GM19238 (cell line): Measurements from ENCODE around the gene AGPAT4.
A peak's percentile ranks its signal among the peaks of the same experiment; 100 is the strongest.

Experiments
- DNase-seq: peaks from one replicate; pipeline ENCODE4 v3.0.0; 2011; ENCODE audit warnings: low spot score; ENCODE audit not compliant: insufficient read length

The AGPAT4 gene

DNA sequence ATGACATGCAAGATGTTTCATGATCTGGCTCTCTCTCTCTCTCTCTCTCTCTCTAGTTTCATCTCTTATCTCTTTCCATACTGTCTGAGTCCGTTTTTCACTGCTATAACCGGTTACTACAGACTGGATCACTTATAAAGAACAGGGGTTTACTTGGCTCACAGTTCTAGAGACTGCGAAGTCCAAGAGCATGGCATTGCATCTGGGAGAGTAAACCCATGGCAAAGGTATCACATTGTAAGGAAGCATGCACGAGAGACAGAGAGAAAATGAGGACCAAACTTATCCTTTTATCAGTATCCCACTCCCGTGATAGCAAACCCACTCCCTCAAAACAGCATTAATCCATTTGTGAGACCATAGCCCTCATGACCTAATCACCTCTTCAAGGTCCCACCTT lies 7.2 kb upstream of the AGPAT4 start:
- DNase-seq, result no peak

- no peak for DNase-seq
Measured at GRCh38 chr6:161279677-161280415, 6.0 kb upstream of the AGPAT4 start.

DNA sequence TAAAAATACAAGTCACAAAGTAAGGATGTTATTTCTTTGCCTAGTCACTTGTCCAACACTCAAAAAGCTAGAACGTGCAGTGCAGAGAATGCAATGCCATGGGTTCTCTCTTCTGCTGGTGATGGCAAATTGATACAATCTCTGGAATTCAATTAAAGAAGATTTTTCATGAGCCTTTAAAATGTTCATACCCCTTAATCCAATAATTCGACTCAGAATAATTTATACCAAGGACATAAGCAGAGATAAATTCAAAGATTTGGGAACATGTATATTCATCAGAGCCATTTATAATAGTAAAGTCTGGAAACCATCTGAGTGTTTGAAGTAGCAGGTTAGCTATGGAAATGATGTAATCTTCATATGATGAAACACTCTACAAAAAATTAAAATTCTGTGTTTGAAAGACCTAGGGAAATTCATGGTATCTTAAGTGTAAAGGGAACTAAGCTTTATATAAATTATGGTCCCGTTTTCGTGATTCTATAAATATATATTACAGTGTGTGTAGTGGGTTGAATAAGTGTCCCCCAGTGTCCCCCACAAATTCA lies 2.8 kb upstream of the AGPAT4 start:
- DNase-seq, result no peak

DNA sequence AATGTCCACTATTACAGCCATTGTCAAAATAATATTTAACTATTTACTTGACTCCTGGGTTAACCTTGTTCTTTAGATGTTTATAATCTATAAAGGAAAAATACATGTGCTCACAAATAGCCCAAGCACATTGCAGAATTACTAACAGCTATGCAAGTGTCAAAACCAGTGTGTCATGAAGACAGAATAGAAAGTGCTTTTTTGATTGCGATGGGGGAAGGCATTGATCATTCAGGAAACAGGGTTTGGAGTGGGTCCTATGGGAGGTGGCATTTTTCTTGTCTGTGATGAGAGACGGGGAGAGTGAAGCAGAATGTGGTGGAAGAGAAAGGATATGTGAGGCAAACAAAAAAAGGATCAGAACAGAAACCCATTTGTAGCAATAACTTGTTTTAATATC lies 1.0 kb upstream of the AGPAT4 start:
- DNase-seq, result no peak

GRCh38 chr6:161274488-161274858 lies 612 bp upstream of the AGPAT4 start:
- no peak for DNase-seq

DNA sequence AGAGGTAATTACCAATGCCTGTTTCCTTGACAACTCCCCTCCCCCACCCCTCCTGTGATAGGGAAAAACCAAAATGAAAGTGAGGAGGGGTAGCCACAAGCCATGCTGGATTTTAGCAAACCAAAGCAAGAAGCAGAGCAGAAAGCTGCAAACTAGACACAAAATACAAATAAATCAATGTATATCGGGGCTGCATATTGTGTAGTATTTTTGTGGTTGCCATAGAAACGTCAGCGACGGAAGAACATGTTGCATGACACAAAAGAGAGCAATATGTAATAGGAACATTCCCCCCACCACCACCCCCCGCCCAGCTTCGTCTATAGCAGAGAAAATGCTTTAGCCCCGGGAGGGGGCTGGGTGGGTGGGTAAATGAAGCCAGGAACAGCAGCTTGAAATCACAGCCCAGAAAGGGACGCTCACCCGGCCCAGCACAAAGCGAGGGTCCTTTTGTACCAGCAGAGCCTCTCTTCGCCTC lies 548 bp downstream of the AGPAT4 start:
- DNase-seq, result peak; percentile 14

DNA sequence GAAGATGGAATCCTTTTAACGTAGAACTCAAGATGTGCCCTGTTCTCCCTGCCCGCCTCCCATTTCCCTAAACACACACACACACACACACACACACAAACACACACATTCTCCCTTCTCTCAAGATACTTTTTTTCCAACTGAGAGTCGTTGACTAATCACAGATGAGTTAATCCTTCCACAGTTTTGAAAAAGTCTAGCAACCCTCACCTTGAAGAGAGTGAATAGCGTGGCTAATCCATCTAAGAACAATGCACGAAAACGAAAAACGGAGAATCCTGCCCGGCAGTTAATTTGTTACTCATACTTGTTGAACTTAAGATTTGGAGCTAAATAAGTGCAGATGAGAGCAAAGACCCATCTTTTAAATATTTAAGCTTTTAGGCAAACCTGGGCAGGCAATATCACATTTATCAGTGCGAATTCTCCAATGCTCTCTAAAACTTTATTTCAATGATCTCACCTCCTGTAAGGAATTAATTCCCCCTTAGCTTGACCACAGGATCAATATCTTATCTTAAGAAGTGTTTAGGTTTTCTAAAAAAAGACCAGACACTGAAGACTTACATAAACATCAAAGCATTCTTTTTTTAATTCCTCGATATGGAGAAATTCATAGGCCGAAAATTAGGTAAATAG lies 1.1 kb downstream of the AGPAT4 start:
- DNase-seq, result no peak

GRCh38 chr6:161271343-161272030 lies 2.4 kb downstream of the AGPAT4 start:
- no peak for DNase-seq

DNA sequence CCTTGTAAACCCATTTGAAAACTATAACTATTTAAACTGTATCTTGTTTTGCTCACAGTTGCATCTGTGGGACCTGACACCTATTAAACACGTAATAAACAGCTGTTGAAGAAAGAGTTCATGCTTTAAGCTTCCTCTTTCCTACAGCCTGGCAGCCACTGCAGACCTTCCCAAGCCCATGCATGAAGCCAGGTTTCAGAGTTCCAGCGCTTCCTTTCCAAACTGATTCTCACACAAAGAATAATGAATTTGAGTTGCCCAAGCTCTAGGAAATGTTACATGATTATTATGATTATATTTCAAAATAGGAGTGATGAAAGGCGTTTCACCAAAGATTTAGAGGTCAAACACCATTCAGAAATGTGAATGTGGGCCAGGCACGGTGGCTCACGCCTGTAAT lies 3.7 kb downstream of the AGPAT4 start:
- DNase-seq, result no peak

DNA sequence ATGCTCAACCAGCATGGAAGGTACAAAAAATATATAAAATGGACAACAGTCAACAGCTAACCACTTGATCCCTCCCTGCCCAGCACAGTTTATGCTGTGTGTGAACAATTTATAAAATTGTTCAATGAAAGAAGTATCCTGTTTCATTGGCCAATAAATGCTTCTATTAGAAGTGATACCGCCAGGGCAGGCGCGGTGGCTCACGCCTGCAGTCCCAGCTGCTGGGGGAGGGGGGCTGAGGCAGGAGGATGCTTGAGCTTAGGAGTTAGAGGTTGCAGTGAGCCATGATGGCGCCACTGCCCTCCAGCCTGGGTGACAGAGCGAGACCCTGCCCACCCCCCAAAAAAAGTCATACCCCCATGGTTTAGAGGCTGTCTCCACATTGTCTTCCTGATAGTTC lies 4.6 kb downstream of the AGPAT4 start:
- no peak for DNase-seq

- no peak for DNase-seq
Measured at GRCh38 chr6:161268531-161269210, 5.2 kb downstream of the AGPAT4 start.

GRCh38 chr6:161266513-161267230 lies 7.2 kb downstream of the AGPAT4 start:
- DNase-seq, result no peak

DNA sequence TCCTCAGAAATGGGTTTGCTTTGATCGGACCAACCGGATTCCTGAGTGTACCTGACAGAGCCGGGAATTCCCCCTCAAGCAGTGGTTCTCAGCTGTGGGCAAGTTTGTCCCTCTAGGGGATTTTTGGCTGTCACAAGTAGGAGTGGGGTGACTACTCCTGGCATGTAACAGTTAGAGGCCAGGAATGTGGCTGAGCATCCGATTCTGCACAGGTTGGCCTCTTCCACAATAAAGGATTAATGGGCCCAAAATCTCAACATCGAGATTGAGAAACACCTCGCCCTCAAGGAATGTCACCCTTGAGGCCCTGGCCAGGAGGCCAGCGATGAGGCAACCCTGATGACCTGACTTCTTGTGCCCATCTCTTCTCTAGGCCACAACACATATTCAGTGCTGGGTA lies 7.9 kb downstream of the AGPAT4 start:
- DNase-seq, result no peak

DNA sequence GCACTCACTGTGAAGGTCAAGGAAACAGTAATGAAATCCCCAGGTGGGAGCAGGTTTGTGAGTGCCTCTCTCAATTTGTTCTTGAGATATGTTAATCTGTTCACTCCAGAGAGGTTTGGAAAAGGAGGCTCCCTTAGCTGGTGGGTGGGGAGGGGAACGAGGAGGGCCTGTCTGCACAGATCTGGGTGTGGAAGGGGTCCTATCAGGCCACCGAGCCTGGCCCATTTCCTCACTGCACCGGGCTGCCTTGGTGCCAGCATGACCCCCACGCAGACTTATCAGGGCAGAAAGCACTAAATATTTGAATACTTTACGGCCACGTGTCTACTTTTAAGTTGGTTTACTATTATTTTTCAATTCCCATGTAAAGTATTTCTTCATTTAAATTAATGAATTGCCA lies 8.3 kb downstream of the AGPAT4 start:
- no peak for DNase-seq

- no peak for DNase-seq
Measured at GRCh38 chr6:161264181-161264580, 9.7 kb downstream of the AGPAT4 start.

- no peak for DNase-seq
Measured at GRCh38 chr6:161261816-161262215, 12.0 kb downstream of the AGPAT4 start.

DNA sequence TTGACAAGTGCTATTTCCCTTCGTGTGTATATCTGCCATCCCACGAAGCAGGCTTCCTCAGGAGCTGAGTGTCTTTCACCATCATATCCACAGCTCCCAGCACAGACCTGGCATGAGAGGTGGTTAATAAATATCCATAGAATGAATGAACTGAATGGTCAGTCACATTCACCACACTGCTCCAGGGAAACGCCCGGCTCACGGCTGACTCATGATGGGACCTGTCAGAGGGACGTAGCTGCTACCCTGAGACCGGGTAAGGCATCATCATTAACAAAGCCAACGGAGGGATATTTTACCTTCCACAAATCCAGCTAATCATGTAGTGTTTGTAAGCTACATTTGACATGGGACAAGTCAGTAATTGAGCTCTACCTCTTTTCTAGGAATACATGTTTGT lies 12.5 kb downstream of the AGPAT4 start:
- no peak for DNase-seq

GRCh38 chr6:161259302-161259701 lies 14.6 kb downstream of the AGPAT4 start:
- no peak for DNase-seq

DNA sequence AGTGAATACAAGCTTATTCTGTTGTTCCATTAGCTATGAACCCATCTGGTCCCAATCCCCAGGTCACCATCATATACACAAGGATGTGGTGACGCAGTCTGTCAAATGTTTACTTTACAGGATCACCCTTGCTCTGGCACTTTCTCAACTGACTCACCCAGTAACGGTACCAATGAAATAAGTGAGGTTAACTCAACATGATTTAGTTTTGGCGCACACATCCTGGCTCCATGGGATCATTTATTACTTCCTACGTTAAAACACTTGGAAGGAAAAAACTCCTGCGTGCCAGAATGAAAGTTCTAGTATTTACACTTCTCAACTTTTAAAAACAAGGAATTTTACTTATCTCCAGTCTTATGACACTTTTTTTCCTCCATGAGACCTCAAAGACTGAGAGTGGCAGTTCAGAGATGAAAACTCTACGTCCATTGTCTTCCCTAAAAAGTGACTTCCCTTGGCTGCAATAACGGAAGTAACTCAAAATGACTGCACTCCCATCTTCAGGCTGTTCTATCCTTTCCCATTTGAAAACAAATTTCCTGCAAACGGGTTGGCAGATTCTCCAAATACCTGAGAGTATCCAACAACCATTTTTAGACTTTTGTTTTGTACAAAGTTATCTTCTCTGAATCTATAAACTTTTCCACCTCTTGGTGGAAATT lies 15.9 kb downstream of the AGPAT4 start:
- DNase-seq, result no peak

- DNase-seq, result no peak
Measured at GRCh38 chr6:161256407-161256806, 17.5 kb downstream of the AGPAT4 start.

DNA sequence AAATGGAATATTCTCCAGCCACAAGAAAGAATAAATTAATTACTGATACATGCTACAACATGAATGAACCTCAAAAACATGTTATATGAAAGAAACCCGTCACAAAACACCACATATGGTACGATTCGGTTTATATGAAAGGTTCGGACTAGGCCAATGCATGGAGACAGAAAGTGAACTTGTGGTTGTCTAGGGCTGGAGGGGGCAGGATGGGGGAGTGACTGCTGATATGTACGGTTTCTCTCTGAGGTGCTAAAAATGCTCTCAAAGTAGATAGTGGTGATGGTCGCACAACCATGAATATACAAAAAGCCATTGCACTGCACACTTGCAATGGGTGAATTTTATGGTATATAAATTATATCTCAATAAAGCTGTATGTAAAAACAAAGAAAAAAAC lies 18.3 kb downstream of the AGPAT4 start:
- DNase-seq, result no peak
